H1 (cell line): ENCODE measurements around the gene NEU3. TPM values are rescaled to one million over a fixed set of nuclear protein-coding genes. Genes with fewer than 3 reads are reported as not detected.

Experiments used
- CTCF ChIA-PET: fragments of 300-600 bp; sonication (Branson Sonifier 250); formaldehyde crosslinking; loops from one replicate; lab custom pipeline; 2021; ENCODE audit not compliant: partially characterized antibody; lab: Charles Lee
- POLR2A ChIA-PET: fragments of 300-600 bp; sonication (Branson Sonifier 250); formaldehyde crosslinking; loops from one replicate; lab custom pipeline; 2021; ENCODE audit warnings: inconsistent platforms; ENCODE audit not compliant: partially characterized antibody; lab: Charles Lee
- DNase-seq, 2 experiments: peaks; one replicate each; pipeline versions ENCODE4 v3.0.0 to v3.0.0-alpha.2; 2010 to 2022; ENCODE audit warnings: low spot score in 2 of 2, low read depth in 1 of 2, mixed read lengths in 1 of 2
- FAIRE-seq: peaks from 2 replicates; lab custom pipeline; 2011; peaks lifted over from hg19 to GRCh38; lab: Jason Lieb, UNC
- H2AFZ ChIP-seq: 2 replicates; pipeline ENCODE4 v1.8.1; 2012; ENCODE audit warnings: low read length, inconsistent platforms
- H2AK5ac ChIP-seq: 2 replicates; pipeline ENCODE4 v1.6.1; 2013; ENCODE audit warnings: low read depth, low read length
- H2BK120ac ChIP-seq: replicated peaks from 2 replicates; pipeline ENCODE3; 2013; ENCODE audit warnings: low read depth, low read length, inconsistent platforms
- H2BK12ac ChIP-seq: 2 replicates; pipeline ENCODE4 v1.6.1; 2013; ENCODE audit warnings: low read depth, low read length
- H2BK15ac ChIP-seq: 2 replicates; pipeline ENCODE4 v1.6.1; 2013; ENCODE audit warnings: low read length
- H2BK20ac ChIP-seq: 2 replicates; pipeline ENCODE4 v1.6.1; 2013; ENCODE audit warnings: low read length
- H2BK5ac ChIP-seq: 2 replicates; pipeline ENCODE4 v1.6.1; 2013; ENCODE audit warnings: low read depth, low read length
- H3K14ac ChIP-seq: 2 replicates; pipeline ENCODE4 v1.6.1; 2013; ENCODE audit warnings: inconsistent platforms; ENCODE audit not compliant: insufficient read length
- H3K18ac ChIP-seq: 2 replicates; pipeline ENCODE4 v1.6.1; 2013; ENCODE audit warnings: low read length; ENCODE audit errors: extremely low read depth
- H3K23ac ChIP-seq: 2 replicates; pipeline ENCODE4 v1.6.1; 2013; ENCODE audit warnings: inconsistent platforms; ENCODE audit not compliant: insufficient read length
- H3K23me2 ChIP-seq: 2 replicates; pipeline ENCODE4 v1.6.1; 2013; ENCODE audit warnings: low read depth, low read length
- H3K27ac ChIP-seq: 2 replicates; pipeline ENCODE4 v1.6.1; 2011; ENCODE audit warnings: low read depth, low read length, inconsistent platforms
- H3K27me3 ChIP-seq, 4 experiments: replicated peaks in 1 of 4; 1 replicate in 1 of 4; 2 replicates in 3 of 4; pipeline versions ENCODE4 v1.6.1 to v1.8.1; 2011 to 2013; ENCODE audit warnings: low read length in 3 of 4, mild to moderate bottlenecking in 3 of 4, inconsistent platforms in 2 of 4, mixed read lengths in 2 of 4, moderate library complexity in 1 of 4; ENCODE audit not compliant: control insufficient read depth in 3 of 4, insufficient read depth in 3 of 4; ENCODE audit errors: extremely low read depth in 1 of 4
- H3K36me3 ChIP-seq, 4 experiments: 2 replicates each; pipeline versions ENCODE4 v1.6.1 to v1.8.1; 2011 to 2013; ENCODE audit warnings: mild to moderate bottlenecking in 4 of 4, low read length in 3 of 4, moderate library complexity in 2 of 4, control low read depth in 1 of 4, inconsistent platforms in 1 of 4; ENCODE audit not compliant: insufficient read depth in 4 of 4, control insufficient read depth in 2 of 4
- H3K4ac ChIP-seq: replicated peaks from 2 replicates; pipeline ENCODE3; 2013; ENCODE audit warnings: low read length, low read depth, mixed read lengths, inconsistent platforms; ENCODE audit not compliant: insufficient read length
- H3K4me1 ChIP-seq, 4 experiments: replicated peaks in 1 of 4; 1 replicate in 1 of 4; 2 replicates in 3 of 4; pipeline versions ENCODE4 v1.6.1 to v1.8.1; 2011 to 2013; ENCODE audit warnings: low read length in 3 of 4, inconsistent platforms in 2 of 4, mixed read lengths in 1 of 4; ENCODE audit not compliant: insufficient read depth in 4 of 4, control insufficient read depth in 3 of 4
- H3K4me2 ChIP-seq, 2 experiments: 2 replicates each; pipeline versions ENCODE4 v1.6.1 to v1.8.1; 2011 to 2013; ENCODE audit warnings: low read depth in 2 of 2, low read length in 2 of 2, control low read depth in 1 of 2, inconsistent platforms in 1 of 2, mild to moderate bottlenecking in 1 of 2; ENCODE audit not compliant: insufficient read depth in 1 of 2
- H3K4me3 ChIP-seq, 4 experiments: fragments of 200-600, 300-600 bp in 1 of 4; sonication (generic), shearing (Covaris generic), sonication (Bioruptor Twin) in 1 of 4; 2 replicates each; pipeline versions ENCODE4 v1.5.1 to v1.8.1; 2011 to 2016; ENCODE audit warnings: low read length in 4 of 4, low read depth in 3 of 4, control low read depth in 2 of 4, inconsistent platforms in 2 of 4, mild to moderate bottlenecking in 2 of 4, mixed read lengths in 1 of 4, moderate library complexity in 1 of 4; ENCODE audit not compliant: insufficient read depth in 2 of 4; ENCODE audit errors: extremely low read depth in 1 of 4
- H3K56ac ChIP-seq: replicated peaks from 2 replicates; pipeline ENCODE3; 2013; ENCODE audit warnings: low read depth, mild to moderate bottlenecking, mixed read lengths, low read length, inconsistent platforms; ENCODE audit not compliant: insufficient read length
- H3K79me1 ChIP-seq: 2 replicates; pipeline ENCODE4 v1.6.1; 2013; ENCODE audit warnings: low read depth, low read length, control low read depth
- H3K79me2 ChIP-seq, 2 experiments: 2 replicates each; pipeline versions ENCODE4 v1.6.1 to v1.8.1; 2012 to 2013; ENCODE audit warnings: low read length in 2 of 2, mild to moderate bottlenecking in 2 of 2, inconsistent platforms in 1 of 2; ENCODE audit not compliant: insufficient read depth in 2 of 2, control insufficient read depth in 1 of 2
- H3K9ac ChIP-seq, 4 experiments: replicated peaks in 1 of 4; 1 replicate in 1 of 4; 2 replicates in 3 of 4; pipeline versions ENCODE4 v1.6.1 to v1.8.1; 2011 to 2013; ENCODE audit warnings: low read depth in 3 of 4, low read length in 3 of 4, control low read depth in 2 of 4, mild to moderate bottlenecking in 2 of 4, moderate library complexity in 2 of 4, inconsistent platforms in 1 of 4; ENCODE audit errors: extremely low read depth in 1 of 4
- H3K9me3 ChIP-seq, 2 experiments: 2 replicates each; pipeline versions ENCODE4 v1.6.1 to v1.8.1; 2012 to 2013; ENCODE audit warnings: mild to moderate bottlenecking in 2 of 2, moderate library complexity in 2 of 2, control low read depth in 1 of 2, inconsistent platforms in 1 of 2, low read depth in 1 of 2, low read length in 1 of 2, mixed read lengths in 1 of 2; ENCODE audit not compliant: insufficient read depth in 2 of 2
- H4K20me1 ChIP-seq, 2 experiments: replicated peaks in 1 of 2; 2 replicates each; pipeline versions ENCODE3 to v1.8.1; 2011 to 2013; ENCODE audit warnings: inconsistent platforms in 2 of 2, low read length in 2 of 2, mild to moderate bottlenecking in 1 of 2; ENCODE audit not compliant: insufficient read depth in 2 of 2, control insufficient read depth in 1 of 2
- H4K5ac ChIP-seq: 2 replicates; pipeline ENCODE4 v1.6.1; 2013; ENCODE audit warnings: low read length, low read depth, mixed read lengths, inconsistent platforms; ENCODE audit not compliant: insufficient read length
- H4K8ac ChIP-seq: 2 replicates; pipeline ENCODE4 v1.8.0; 2013; ENCODE audit warnings: mild to moderate bottlenecking, moderate library complexity, low read length, inconsistent platforms; ENCODE audit not compliant: insufficient read depth; ENCODE audit errors: extremely low read depth
- H4K91ac ChIP-seq: replicated peaks from 2 replicates; pipeline ENCODE3; 2013; ENCODE audit warnings: low read length, mixed read lengths, inconsistent platforms; ENCODE audit not compliant: insufficient read length
- CHD1 ChIP-seq: IDR thresholded peaks from 2 replicates; pipeline ENCODE4 v1.6.1; 2012; ENCODE audit warnings: low read depth, low read length, improper control_type of control experiment
- GTF2F1 ChIP-seq: IDR thresholded peaks from 2 replicates; pipeline ENCODE4 v1.6.1; 2012; ENCODE audit warnings: low read depth, low read length, improper control_type of control experiment, borderline replicate concordance
- HDAC6 ChIP-seq: IDR thresholded peaks from one replicate; pipeline ENCODE4 v1.7.1; 2012; ENCODE audit warnings: low read depth, mild to moderate bottlenecking, inconsistent platforms, low read length, moderate library complexity
- JUND ChIP-seq: IDR thresholded peaks from 2 replicates; pipeline ENCODE4 v1.6.1; 2011; ENCODE audit warnings: mild to moderate bottlenecking, improper control_type of control experiment, low read length
- MAFK ChIP-seq: IDR thresholded peaks from 2 replicates; pipeline ENCODE4 v1.6.1; 2012; ENCODE audit warnings: low read depth, mild to moderate bottlenecking, improper control_type of control experiment, low read length
- MAX ChIP-seq: IDR thresholded peaks from 2 replicates; pipeline ENCODE4 v1.6.1; 2012; ENCODE audit warnings: inconsistent platforms
- PHF8 ChIP-seq: fragments of 200-600 bp; sonication (generic); conservative IDR thresholded peaks from 2 replicates; pipeline ENCODE4 v1.7.1; 2012; ENCODE audit warnings: low read depth, mild to moderate bottlenecking, inconsistent platforms, low read length, moderate library complexity
- POLR2A ChIP-seq, 2 experiments: IDR thresholded peaks; 1 replicate in 1 of 2; 2 replicates in 1 of 2; pipeline ENCODE4 v1.6.1; 2011; ENCODE audit warnings: low read depth in 2 of 2, low read length in 2 of 2, mild to moderate bottlenecking in 2 of 2; ENCODE audit errors: control extremely low read depth in 1 of 2
- SP2 ChIP-seq: IDR thresholded peaks from 2 replicates; pipeline ENCODE4 v1.6.1; 2012; ENCODE audit warnings: mild to moderate bottlenecking, low read length, inconsistent platforms
- SRF ChIP-seq: IDR thresholded peaks from 2 replicates; pipeline ENCODE4 v1.6.1; 2011; ENCODE audit warnings: mild to moderate bottlenecking, low read depth, low read length, moderate library complexity
- WGBS, 2 experiments: shearing (Covaris generic) in 1 of 2; methylation state at CpG; one replicate each; pipeline versions ENCODE4 v1.1.6 to v1.1.7; 2013 to 2015; ENCODE audit warnings: low lambda C conversion rate in 2 of 2, mixed read lengths in 2 of 2, inconsistent platforms in 1 of 2, low coverage in 1 of 2, missing lambda C conversion rate in 1 of 2; ENCODE audit not compliant: insufficient replicate concordance in 2 of 2, insufficient coverage in 1 of 2, insufficient read length in 1 of 2; ENCODE audit errors: extremely low coverage in 1 of 2, missing lambda C conversion rate in 1 of 2; 5-methylcytosine and 5-hydroxymethylcytosine counted together
- polyA plus RNA-seq, 7 experiments: library from polyadenylated mRNA; depleted of rRNA in 3 of 7; stranded (reverse) in 5 of 7; unstranded in 2 of 7; fragments of >200 nt in 5 of 7; fragments of 200-250 nt in 2 of 7; gene quantifications; 1 replicate in 5 of 7; 2 replicates in 1 of 7; 4 replicates in 1 of 7; pipeline versions ENCODE4 v1.2.1 to v1.2.3, GENCODE V29; 2011 to 2013; ENCODE audit warnings: missing spikeins in 2 of 7, mixed read lengths in 2 of 7
- total RNA-seq: library from RNA; stranded (reverse); fragmentation: NEBNext Ultra II Directional; extraction: Animal tissue kit (Norgen Biotek cat#: 25700); gene quantifications from 2 replicates; pipeline ENCODE4 v1.2.1, GENCODE V29; 2021

NEU3 gene
- total and polyA plus RNA-seq, 2 of the 8 experiments (the other 6 are each of a cell fraction or from before 2014, with no cell fraction given), result 8.9 to 15.6 TPM

GRCh38 chr11:74948898-74949752, 39.6 kb upstream of the NEU3 start, which contains the start of the genes SPCS2 and XRRA1:
TSS of gene SPCS2 (plus strand) at chr11:74949266. CDS start at chr11:74949286, 20 bp downstream.
TSS of gene XRRA1 (minus strand) at chr11:74949091. CDS start at chr11:74940878, 8,213 bp downstream.
- Histone ChIP-seq H4K20me1 (peaks cover 0 to under 1% of the 10 kb centered on the region in 2 experiments), H3K14ac (no peak within 1 kb of the TSS), H3K9me3 (no peaks in the 10 kb centered on the region), H4K5ac (peak within 1 kb of the TSS; percentile 47), H2AK5ac (peak within 1 kb of the TSS; percentile 48; the same call in 1 of the 2 replicates), H3K56ac (peak within 1 kb of the TSS; percentile 70), H3K36me3 (peaks cover 0 to 4% (median 0%) of the 10 kb centered on the region in 4 experiments; a peak in 3 of 8 replicates), H2BK5ac (peak within 1 kb of the TSS; percentile 92), H3K18ac (peak within 1 kb of the TSS; percentile 73; the same call in 1 of the 2 replicates), H3K79me2 (peaks cover 3 to 49% of the 10 kb centered on the region in 2 experiments), H3K23me2 (peaks cover 5% of the 10 kb centered on the region), H2BK12ac (no peak within 1 kb of the TSS; the same call in 1 of the 2 replicates), H3K27ac (peak within 1 kb of the TSS; percentile 80), H3K4me2 (peak within 1 kb of the TSS; percentile 80 to 99), H3K4ac (no peak within 1 kb of the TSS), H2BK20ac (no peak within 1 kb of the TSS), H3K23ac (no peak within 1 kb of the TSS), H4K91ac (peak within 1 kb of the TSS; percentile 58), H4K8ac (peak within 1 kb of the TSS; percentile 99; the same call in 1 of the 2 replicates), H3K27me3 (no peaks in the 10 kb centered on the region), H3K79me1 (peaks cover 5% of the 10 kb centered on the region), H3K4me3 (peak within 1 kb of the TSS; percentile 91 to 99 (median 95)), H2AFZ (peak within 1 kb of the TSS; percentile 98), H3K4me1 (no peaks in the 10 kb centered on the region; a peak in 1 of 7 replicates), H3K9ac (peak within 1 kb of the TSS; percentile 91 to 98 (median 93)), H2BK15ac (no peak within 1 kb of the TSS), H2BK120ac (no peak within 1 kb of the TSS)
- 1% methylated on average over 59 of the region's 67 CpGs; no CpG with 5 or more reads in 1 of the 2 experiments for WGBS, 2 experiments
- ChIA-PET POLR2A (interaction anchor here (1.0 to 2.5 kb wide), 4 partner anchors 9 to 62 kb away, joined by 3 to 8 read pairs (median 5); partner anchors contain the start of gene NEU3), CTCF (interaction anchor here (0.7 to 1.2 kb wide), 3 partner anchors 20 to 1566 kb away, joined by 3 to 6 read pairs (median 3); no protein-coding TSS in a partner anchor)
- peak; percentile 62 for FAIRE-seq
- peak; percentile 95 to 97 for DNase-seq
- no peak for TF ChIP-seq SRF
- TF ChIP-seq MAX, result peak; percentile 82
- TF ChIP-seq SP2, result no peak
- no peak for TF ChIP-seq GTF2F1
- no peak; the same call in 1 of the 2 replicates for TF ChIP-seq CHD1
- TF ChIP-seq MAFK, result no peak
- peak; percentile 83 for TF ChIP-seq PHF8
- 0 out of 2 replicates have a peak, but pooled peaks have one; percentile 21 for TF ChIP-seq JUND
- peak; percentile 81 to 98 for TF ChIP-seq POLR2A (IDR thresholded peaks at IDR 0.05; ENCODE audit: control extremely low read depth in 1 of 2, low read depth in 2 of 2, low read length in 2 of 2)
- TF ChIP-seq HDAC6, result no peak
